Omental fat pad (tissue), 4 donors: Measurements from ENCODE around the gene SELENOO. TPM values are rescaled to one million over a fixed set of nuclear protein-coding genes. Genes with fewer than 3 reads are reported as not detected.
"Not testable (repeated sequence)": the region's sequence is repeated elsewhere in the genome, so short reads cannot be mapped to it uniquely, and the experiment has no call there.

Experiments used
- ATAC-seq: fragments of 150-250 bp; one replicate; pipeline ENCODE4 v1.9.1; 2016; ENCODE audit warnings: mild to moderate bottlenecking, moderate library complexity; ENCODE audit not compliant: low FRiP score
- DNase-seq: peaks from one replicate; pipeline ENCODE4 v3.0.0-alpha.2; 2019; ENCODE audit warnings: low spot score
- CTCF ChIP-seq, 3 donors: fragments of 450-650 bp; IDR thresholded peaks; one replicate each; pipeline ENCODE4 v1.5.1; 2016 to 2017; ENCODE audit warnings: antibody characterized with exemption in 3 of 3, mild to moderate bottlenecking in 3 of 3, moderate library complexity in 2 of 3
- total RNA-seq, 4 donors: library from RNA; depleted of rRNA; stranded (reverse); fragments of >200 nt; gene quantifications; one replicate each; pipeline ENCODE4 v1.1.0, GENCODE V29; 2016

Gene SELENOO
- total RNA-seq, 4 donors from 2014 or later = 21.2 to 38.3 (median 31.9) TPM

- TF ChIP-seq CTCF (IDR thresholded peaks at IDR 0.05) = no peak
- no peak for ATAC-seq
These were observed 1.5 kb upstream of the SELENOO start for GRCh38 chr22:50199251-50199721.

GRCh38 chr22:50199829-50200460, 866 bp upstream of the SELENOO start:
- DNase-seq (no peak), ATAC-seq (peak; percentile 12)
- TF ChIP-seq CTCF (IDR thresholded peaks at IDR 0.05) = no peak

More at GRCh38 chr22:50199251-50199721, 1.5 kb upstream of the SELENOO start:
- DNase-seq = no peak

- TF ChIP-seq CTCF (IDR thresholded peaks at IDR 0.05) = no peak
- DNase-seq (no peak), ATAC-seq (peak; percentile 29)
These were observed 649 bp downstream of the SELENOO start for GRCh38 chr22:50201191-50202129.

GRCh38 chr22:50202130-50202666, 1.4 kb downstream of the SELENOO start:
- TF ChIP-seq CTCF (IDR thresholded peaks at IDR 0.05) = no peak
- ATAC-seq = no peak
- no peak for DNase-seq

- no peak for TF ChIP-seq CTCF (IDR thresholded peaks at IDR 0.05)
- ATAC-seq = no peak
- DNase-seq = no peak
These were observed 2.5 kb downstream of the SELENOO start for GRCh38 chr22:50203288-50203687.

GRCh38 chr22:50204571-50204970, 3.8 kb downstream of the SELENOO start:
- no peak for TF ChIP-seq CTCF (IDR thresholded peaks at IDR 0.05)
- no peak for DNase-seq
- no peak for ATAC-seq

GRCh38 chr22:50204998-50205397, 4.2 kb downstream of the SELENOO start:
- ATAC-seq, DNase-seq: not testable (repeated sequence)
